HFFc6 (cell line): ENCODE measurements around the gene SLC13A3. TPM values are rescaled to one million over a fixed set of nuclear protein-coding genes. Genes with fewer than 3 reads are reported as not detected.
A peak's percentile ranks its signal among the peaks of the same experiment; 100 is the strongest.

Experiments
- DNase-seq: peaks from one replicate; pipeline ENCODE4 v3.0.0-alpha.2; 2018
- H3K27ac Mint-ChIP-seq: 2 replicates; pipeline ENCODE4 v1.8.0; 2020; ENCODE audit warnings: mild to moderate bottlenecking, mixed read lengths
- H3K27me3 Mint-ChIP-seq: 2 replicates; pipeline ENCODE4 v1.8.0; 2021; ENCODE audit warnings: mild to moderate bottlenecking, moderate library complexity, mixed read lengths; ENCODE audit not compliant: insufficient read depth
- H3K36me3 Mint-ChIP-seq: 2 replicates; pipeline ENCODE4 v1.8.0; 2021; ENCODE audit warnings: low read depth, mixed read lengths
- H3K4me1 Mint-ChIP-seq: 2 replicates; pipeline ENCODE4 v1.8.0; 2020; ENCODE audit warnings: low read depth, mixed read lengths
- H3K4me3 Mint-ChIP-seq: 2 replicates; pipeline ENCODE4 v1.8.0; 2020; ENCODE audit warnings: mild to moderate bottlenecking, moderate library complexity, mixed read lengths
- H3K9me3 Mint-ChIP-seq: 2 replicates; pipeline ENCODE4 v1.8.0; 2020; ENCODE audit warnings: mild to moderate bottlenecking, mixed read lengths
- long read RNA-seq: library from polyadenylated mRNA; unstranded; transcript quantifications from one replicate; pipeline ENCODE4 v2.0.0, GENCODE V29; 2019
- total RNA-seq, 6 experiments: library from RNA; stranded (reverse); fragmentation: NEBNext Ultra II Directional; extraction: Animal tissue kit (Norgen Biotek cat#: 25700); gene quantifications; 2 replicates in 1 of 6; 3 replicates in 5 of 6; pipeline ENCODE4 v1.2.3, GENCODE V29; 2021
- TF ChIP-seq, protein P1 (sequence below): fragments of 200-600 bp; sonication (generic); IDR thresholded peaks from 2 replicates; pipeline ENCODE4 v1.5.0; 2021; ENCODE audit warnings: antibody characterized with exemption, mild to moderate bottlenecking

SLC13A3 gene, protein sequence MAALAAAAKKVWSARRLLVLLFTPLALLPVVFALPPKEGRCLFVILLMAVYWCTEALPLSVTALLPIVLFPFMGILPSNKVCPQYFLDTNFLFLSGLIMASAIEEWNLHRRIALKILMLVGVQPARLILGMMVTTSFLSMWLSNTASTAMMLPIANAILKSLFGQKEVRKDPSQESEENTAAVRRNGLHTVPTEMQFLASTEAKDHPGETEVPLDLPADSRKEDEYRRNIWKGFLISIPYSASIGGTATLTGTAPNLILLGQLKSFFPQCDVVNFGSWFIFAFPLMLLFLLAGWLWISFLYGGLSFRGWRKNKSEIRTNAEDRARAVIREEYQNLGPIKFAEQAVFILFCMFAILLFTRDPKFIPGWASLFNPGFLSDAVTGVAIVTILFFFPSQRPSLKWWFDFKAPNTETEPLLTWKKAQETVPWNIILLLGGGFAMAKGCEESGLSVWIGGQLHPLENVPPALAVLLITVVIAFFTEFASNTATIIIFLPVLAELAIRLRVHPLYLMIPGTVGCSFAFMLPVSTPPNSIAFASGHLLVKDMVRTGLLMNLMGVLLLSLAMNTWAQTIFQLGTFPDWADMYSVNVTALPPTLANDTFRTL
- 1 to 10 TPM; 2.3 to 3.5 (median 2.7) TPM for total RNA-seq
- long read RNA-seq, result 0 reads

GRCh38 chr20:46651091-46651962, at the start of gene SLC13A3:
TSS of gene SLC13A3 (minus strand) at chr20:46651459. CDS start at chr20:46651421, 38 bp downstream.
- Mint-ChIP-seq H3K4me3 (no peak within 1 kb of the TSS), H3K27me3 (peaks cover 14% of the 10 kb centered on the region; the same call in 1 of the 2 replicates), H3K9me3 (no peaks in the 10 kb centered on the region), H3K36me3 (peaks cover 4% of the 10 kb centered on the region; the same call in 1 of the 2 replicates), H3K27ac (no peak within 1 kb of the TSS), H3K4me1 (peaks cover 11% of the 10 kb centered on the region)
- TF ChIP-seq, protein P1, sequence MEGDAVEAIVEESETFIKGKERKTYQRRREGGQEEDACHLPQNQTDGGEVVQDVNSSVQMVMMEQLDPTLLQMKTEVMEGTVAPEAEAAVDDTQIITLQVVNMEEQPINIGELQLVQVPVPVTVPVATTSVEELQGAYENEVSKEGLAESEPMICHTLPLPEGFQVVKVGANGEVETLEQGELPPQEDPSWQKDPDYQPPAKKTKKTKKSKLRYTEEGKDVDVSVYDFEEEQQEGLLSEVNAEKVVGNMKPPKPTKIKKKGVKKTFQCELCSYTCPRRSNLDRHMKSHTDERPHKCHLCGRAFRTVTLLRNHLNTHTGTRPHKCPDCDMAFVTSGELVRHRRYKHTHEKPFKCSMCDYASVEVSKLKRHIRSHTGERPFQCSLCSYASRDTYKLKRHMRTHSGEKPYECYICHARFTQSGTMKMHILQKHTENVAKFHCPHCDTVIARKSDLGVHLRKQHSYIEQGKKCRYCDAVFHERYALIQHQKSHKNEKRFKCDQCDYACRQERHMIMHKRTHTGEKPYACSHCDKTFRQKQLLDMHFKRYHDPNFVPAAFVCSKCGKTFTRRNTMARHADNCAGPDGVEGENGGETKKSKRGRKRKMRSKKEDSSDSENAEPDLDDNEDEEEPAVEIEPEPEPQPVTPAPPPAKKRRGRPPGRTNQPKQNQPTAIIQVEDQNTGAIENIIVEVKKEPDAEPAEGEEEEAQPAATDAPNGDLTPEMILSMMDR, result no peak
- no peak for DNase-seq

DNA sequence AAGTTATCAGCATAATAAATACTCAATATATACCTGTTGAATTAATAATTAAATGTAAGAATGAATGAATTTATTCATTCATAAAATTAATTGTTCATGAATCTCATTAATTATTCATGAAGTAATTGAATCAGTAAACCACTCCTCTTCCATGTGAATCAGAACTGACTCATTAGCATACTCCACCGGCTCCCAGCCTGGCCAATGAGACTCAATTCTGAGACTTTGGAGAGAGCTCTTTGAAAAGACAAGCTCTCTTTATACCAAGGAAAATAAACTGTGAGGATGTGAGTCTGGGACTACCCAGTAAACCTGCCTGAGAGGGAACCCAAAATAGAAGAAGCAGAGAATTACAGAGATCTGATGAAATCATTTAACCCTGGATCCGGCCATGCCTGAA, 49.8 kb upstream of the SLC13A3 start:
- Mint-ChIP-seq H3K36me3 (peaks cover under 1% of the 10 kb centered on the region; the same call in 1 of the 2 replicates), H3K9me3 (no peaks in the 10 kb centered on the region), H3K4me1 (peaks cover 23% of the 10 kb centered on the region), H3K27ac (peak overlapping the region; percentile 54; the same call in 1 of the 2 replicates), H3K27me3 (peaks cover 7% of the 10 kb centered on the region), H3K4me3 (no peak overlapping the region)
- no peak for DNase-seq
- TF ChIP-seq, protein P1, result no peak

DNA sequence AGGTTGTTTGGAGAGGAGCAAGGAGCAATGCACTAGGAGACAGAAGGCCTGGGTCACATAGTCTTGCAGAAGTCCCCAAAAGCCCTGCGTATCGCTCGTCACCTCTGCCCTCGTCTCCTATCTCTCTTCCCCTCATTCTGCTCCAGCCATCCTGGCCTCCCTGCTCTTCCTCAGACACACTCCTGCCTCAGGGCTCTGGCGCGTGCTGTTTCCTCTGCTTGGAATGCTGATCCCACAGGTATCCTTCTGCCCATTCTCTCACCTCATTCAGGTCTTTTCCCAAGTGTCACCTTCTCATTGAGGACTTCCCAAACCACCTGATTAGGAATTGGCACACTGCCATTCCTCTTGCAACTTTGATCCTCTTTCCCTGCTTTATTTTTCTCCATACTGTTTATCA, 49.2 kb upstream of the SLC13A3 start:
- no peaks in the 10 kb centered on the region for H3K9me3 Mint-ChIP-seq
- peaks cover 28% of the 10 kb centered on the region for H3K4me1 Mint-ChIP-seq
- TF ChIP-seq, protein P1, result no peak
- DNase-seq, result no peak
- peaks cover 7% of the 10 kb centered on the region for H3K27me3 Mint-ChIP-seq
- H3K4me3 Mint-ChIP-seq, result no peak overlapping the region
- no peaks in the 10 kb centered on the region for H3K36me3 Mint-ChIP-seq
- H3K27ac Mint-ChIP-seq, result no peak overlapping the region

- Mint-ChIP-seq H3K4me1 (peaks cover 29% of the 10 kb centered on the region), H3K4me3 (no peak overlapping the region), H3K36me3 (no peaks in the 10 kb centered on the region), H3K27me3 (peaks cover 7% of the 10 kb centered on the region), H3K9me3 (no peaks in the 10 kb centered on the region), H3K27ac (no peak overlapping the region)
- peak; percentile 22 for DNase-seq
- TF ChIP-seq, protein P1, result peak; percentile 79
These were observed 48.5 kb upstream of the SLC13A3 start for GRCh38 chr20:46699651-46700359.

DNA sequence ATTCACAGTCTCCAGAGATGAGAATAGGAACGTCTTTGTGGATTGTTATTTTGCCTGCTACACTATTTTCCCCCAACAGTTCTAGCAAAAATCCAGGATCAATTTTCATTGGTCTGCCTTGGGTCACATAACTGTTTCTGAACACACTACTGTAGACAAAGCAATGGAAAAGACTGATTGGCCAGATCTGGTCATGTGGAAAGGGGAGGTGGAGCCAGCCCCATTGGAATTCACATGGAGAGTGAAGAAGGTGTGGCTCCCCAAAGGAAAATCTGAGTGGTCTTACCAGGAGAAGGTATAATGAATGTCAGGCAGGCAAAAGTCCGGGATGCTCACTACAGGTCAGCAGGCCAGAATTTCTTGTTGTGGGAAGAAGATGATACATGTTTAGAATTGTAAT, 47.5 kb upstream of the SLC13A3 start:
- no peak for DNase-seq

More for the DNA sequence above, 47.5 kb upstream of the SLC13A3 start:
- peaks cover 7% of the 10 kb centered on the region for H3K27me3 Mint-ChIP-seq
- H3K27ac Mint-ChIP-seq, result no peak overlapping the region
- H3K9me3 Mint-ChIP-seq, result no peaks in the 10 kb centered on the region
- H3K36me3 Mint-ChIP-seq, result no peaks in the 10 kb centered on the region
- TF ChIP-seq, protein P1, result no peak
- no peak overlapping the region for H3K4me3 Mint-ChIP-seq
- peaks cover 36% of the 10 kb centered on the region for H3K4me1 Mint-ChIP-seq
